Lung (tissue), 12 donors: ENCODE results near the gene ACACB. TPM values are rescaled to one million over a fixed set of nuclear protein-coding genes. Genes with fewer than 3 reads are reported as not detected.

ENCODE experiments used
- ATAC-seq: fragments of 200-7000 bp; cut with Tn5 transposase; one replicate; pipeline ENCODE4 v1.9.1; 2020; ENCODE audit warnings: moderate number of reproducible peaks; ENCODE audit not compliant: insufficient read depth, low FRiP score
- DNase-seq, 3 donors: peaks; one replicate each; pipeline ENCODE4 v3.0.0-alpha.2; 2013 to 2017
- H3K27ac ChIP-seq, 2 donors: one replicate each; pipeline ENCODE4 v1.5.1; 2013; ENCODE audit warnings: mild to moderate bottlenecking in 2 of 2, moderate library complexity in 2 of 2, control low read depth in 1 of 2, inconsistent platforms in 1 of 2, low read depth in 1 of 2, low read length in 1 of 2
- H3K27me3 ChIP-seq, 3 donors: one replicate each; pipeline ENCODE4 v1.5.1; 2013; ENCODE audit warnings: low read length in 2 of 3; ENCODE audit not compliant: control insufficient read depth in 3 of 3, insufficient read depth in 3 of 3
- H3K36me3 ChIP-seq, 4 donors: one replicate each; pipeline ENCODE4 v1.5.1; 2013; ENCODE audit warnings: low read length in 4 of 4, mild to moderate bottlenecking in 1 of 4, moderate library complexity in 1 of 4; ENCODE audit not compliant: control insufficient read depth in 4 of 4, insufficient read depth in 4 of 4
- H3K4me1 ChIP-seq, 5 donors: one replicate each; pipeline ENCODE4 v1.5.1; 2013; ENCODE audit warnings: low read length in 5 of 5, mild to moderate bottlenecking in 2 of 5, moderate library complexity in 1 of 5; ENCODE audit not compliant: control insufficient read depth in 5 of 5, insufficient read depth in 5 of 5
- H3K4me3 ChIP-seq: one replicate; pipeline ENCODE4 v1.5.1; 2013; ENCODE audit warnings: mild to moderate bottlenecking, control low read depth, moderate library complexity
- H3K9ac ChIP-seq, 2 donors: one replicate each; pipeline ENCODE4 v1.5.1; 2013; ENCODE audit warnings: low read length in 2 of 2, control low read depth in 1 of 2; ENCODE audit not compliant: insufficient read depth in 1 of 2
- H3K9me3 ChIP-seq, 4 donors: one replicate each; pipeline ENCODE4 v1.5.1; 2013; ENCODE audit warnings: low read length in 3 of 4, mild to moderate bottlenecking in 1 of 4, moderate library complexity in 1 of 4; ENCODE audit not compliant: control insufficient read depth in 4 of 4, insufficient read depth in 3 of 4
- WGBS, 2 donors: extraction: QIAGEN DNeasy Blood & Tissue Kit; methylation state at CpG; one replicate each; pipeline ENCODE4 v1.1.7; 2013; 5-methylcytosine and 5-hydroxymethylcytosine counted together
- polyA plus RNA-seq, 2 donors: library from polyadenylated mRNA; stranded (reverse); fragments of 200-250 nt; gene quantifications; one replicate each; pipeline ENCODE4 v1.2.1, GENCODE V29; 2013
- total RNA-seq, 2 donors: library from RNA; depleted of rRNA in 1 of 2; stranded (reverse); fragments of >200 nt in 1 of 2; gene quantifications; one replicate each; pipeline ENCODE4 v1.2.1, GENCODE V29; 2014 to 2021
- TF ChIP-seq, protein P1 (sequence below): IDR thresholded peaks from 2 replicates; pipeline ENCODE4 v1.5.1; 2012; ENCODE audit warnings: mild to moderate bottlenecking; ENCODE audit errors: control extremely low read depth, extremely low read depth
- donor health status: control.
- donor health status: control.
- donor health status: Bipolar disorder and iron deficiency.
- donor health status: healthy.
- donor health status: DM: yes; HTN: yes; CAD: no.

ACACB gene
- total and polyA plus RNA-seq, 4 donors = 2.9 to 24.5 (median 18.2) TPM

DNA sequence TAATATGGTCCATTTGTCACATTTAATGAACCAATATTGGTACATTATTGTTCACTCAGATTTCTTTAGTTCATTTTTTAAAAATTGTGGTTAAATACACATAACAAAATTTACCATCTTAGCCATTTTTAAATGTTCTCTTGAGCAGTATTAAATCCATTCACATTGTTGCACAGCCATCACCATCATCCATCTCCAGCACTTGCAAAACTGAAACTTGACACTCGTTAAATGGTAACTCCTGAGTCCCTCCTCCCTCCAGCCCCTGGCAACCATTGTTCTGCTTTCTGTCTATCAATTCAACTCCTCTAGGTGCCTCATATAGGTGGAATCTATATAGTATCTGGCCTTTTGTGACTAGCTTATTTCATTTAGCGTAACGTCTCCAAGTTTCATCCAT, 86.4 kb downstream of the ACACB start:
- TF ChIP-seq, protein P1, sequence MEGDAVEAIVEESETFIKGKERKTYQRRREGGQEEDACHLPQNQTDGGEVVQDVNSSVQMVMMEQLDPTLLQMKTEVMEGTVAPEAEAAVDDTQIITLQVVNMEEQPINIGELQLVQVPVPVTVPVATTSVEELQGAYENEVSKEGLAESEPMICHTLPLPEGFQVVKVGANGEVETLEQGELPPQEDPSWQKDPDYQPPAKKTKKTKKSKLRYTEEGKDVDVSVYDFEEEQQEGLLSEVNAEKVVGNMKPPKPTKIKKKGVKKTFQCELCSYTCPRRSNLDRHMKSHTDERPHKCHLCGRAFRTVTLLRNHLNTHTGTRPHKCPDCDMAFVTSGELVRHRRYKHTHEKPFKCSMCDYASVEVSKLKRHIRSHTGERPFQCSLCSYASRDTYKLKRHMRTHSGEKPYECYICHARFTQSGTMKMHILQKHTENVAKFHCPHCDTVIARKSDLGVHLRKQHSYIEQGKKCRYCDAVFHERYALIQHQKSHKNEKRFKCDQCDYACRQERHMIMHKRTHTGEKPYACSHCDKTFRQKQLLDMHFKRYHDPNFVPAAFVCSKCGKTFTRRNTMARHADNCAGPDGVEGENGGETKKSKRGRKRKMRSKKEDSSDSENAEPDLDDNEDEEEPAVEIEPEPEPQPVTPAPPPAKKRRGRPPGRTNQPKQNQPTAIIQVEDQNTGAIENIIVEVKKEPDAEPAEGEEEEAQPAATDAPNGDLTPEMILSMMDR = no peak
- no peaks in the 10 kb centered on the region for H3K9me3 ChIP-seq
- peaks cover 9 to 34% (median 33%) of the 10 kb centered on the region in 4 donors for H3K36me3 ChIP-seq
- no peak overlapping the region for H3K27ac ChIP-seq
- WGBS, 2 donors = 92 to 95% methylated on average over 3 of the region's 3 CpGs
- no peak overlapping the region for H3K4me3 ChIP-seq
- ATAC-seq = no peak
- no peaks in the 10 kb centered on the region for H3K4me1 ChIP-seq
- H3K9ac ChIP-seq = no peak overlapping the region
- no peak for DNase-seq
- H3K27me3 ChIP-seq = no peaks in the 10 kb centered on the region

DNA sequence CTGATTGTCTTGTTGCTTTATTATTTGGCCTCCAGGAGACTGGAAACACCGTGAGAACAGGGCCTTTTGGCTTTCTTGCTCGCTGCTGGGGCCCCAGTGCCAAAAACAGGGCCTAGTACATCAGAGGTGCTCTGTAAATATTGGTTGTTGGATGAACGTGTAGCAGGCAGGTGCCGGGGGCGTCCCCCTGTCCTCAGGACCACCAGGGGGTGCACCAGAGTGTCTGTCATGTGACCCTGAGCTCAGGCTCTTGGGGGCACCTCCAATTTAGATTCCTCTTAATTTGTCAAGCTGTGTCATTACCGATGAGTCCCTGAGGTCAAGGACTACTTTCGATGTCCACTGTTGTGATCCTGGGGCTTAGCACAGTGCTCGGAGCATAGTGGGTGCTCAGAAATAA, 87.1 kb downstream of the ACACB start:
- no peaks in the 10 kb centered on the region for H3K9me3 ChIP-seq
- WGBS, 2 donors = 87 to 90% methylated on average over 8 of the region's 8 CpGs
- H3K27me3 ChIP-seq = no peaks in the 10 kb centered on the region
- H3K9ac ChIP-seq = no peak overlapping the region
- H3K36me3 ChIP-seq = peaks cover 9 to 41% (median 37%) of the 10 kb centered on the region in 4 donors
- DNase-seq = no peak
- no peak for ATAC-seq
- H3K4me1 ChIP-seq = no peaks in the 10 kb centered on the region
- H3K4me3 ChIP-seq = no peak overlapping the region
- TF ChIP-seq, protein P1 = no peak
- H3K27ac ChIP-seq = no peak overlapping the region

DNA sequence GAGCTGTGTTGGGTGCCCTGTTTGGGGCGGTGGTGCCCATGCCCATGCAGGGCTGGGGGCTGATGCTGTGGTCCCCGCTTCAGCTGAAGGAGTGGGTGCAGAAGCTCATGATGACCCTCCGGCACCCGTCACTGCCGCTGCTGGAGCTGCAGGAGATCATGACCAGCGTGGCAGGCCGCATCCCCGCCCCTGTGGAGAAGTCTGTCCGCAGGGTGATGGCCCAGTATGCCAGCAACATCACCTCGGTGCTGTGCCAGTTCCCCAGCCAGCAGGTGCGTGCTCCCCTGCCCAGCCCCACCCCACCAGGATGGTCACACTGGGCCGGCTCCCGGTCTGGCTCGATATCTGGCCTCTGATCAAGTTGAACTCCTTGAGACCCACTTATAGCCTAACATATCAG, 92.7 kb downstream of the ACACB start:
- no peak overlapping the region for H3K4me3 ChIP-seq
- no peaks in the 10 kb centered on the region for H3K4me1 ChIP-seq
- H3K36me3 ChIP-seq = peaks cover 0 to 36% (median 27%) of the 10 kb centered on the region in 4 donors
- ATAC-seq (no peak), DNase-seq (no peak)
- H3K27ac ChIP-seq = no peak overlapping the region
- TF ChIP-seq, protein P1 = no peak
- WGBS, 2 donors = 94 to 96% methylated on average over 14 of the region's 14 CpGs
- H3K27me3 ChIP-seq = no peaks in the 10 kb centered on the region
- no peaks in the 10 kb centered on the region for H3K9me3 ChIP-seq
- H3K9ac ChIP-seq = no peak overlapping the region

DNA sequence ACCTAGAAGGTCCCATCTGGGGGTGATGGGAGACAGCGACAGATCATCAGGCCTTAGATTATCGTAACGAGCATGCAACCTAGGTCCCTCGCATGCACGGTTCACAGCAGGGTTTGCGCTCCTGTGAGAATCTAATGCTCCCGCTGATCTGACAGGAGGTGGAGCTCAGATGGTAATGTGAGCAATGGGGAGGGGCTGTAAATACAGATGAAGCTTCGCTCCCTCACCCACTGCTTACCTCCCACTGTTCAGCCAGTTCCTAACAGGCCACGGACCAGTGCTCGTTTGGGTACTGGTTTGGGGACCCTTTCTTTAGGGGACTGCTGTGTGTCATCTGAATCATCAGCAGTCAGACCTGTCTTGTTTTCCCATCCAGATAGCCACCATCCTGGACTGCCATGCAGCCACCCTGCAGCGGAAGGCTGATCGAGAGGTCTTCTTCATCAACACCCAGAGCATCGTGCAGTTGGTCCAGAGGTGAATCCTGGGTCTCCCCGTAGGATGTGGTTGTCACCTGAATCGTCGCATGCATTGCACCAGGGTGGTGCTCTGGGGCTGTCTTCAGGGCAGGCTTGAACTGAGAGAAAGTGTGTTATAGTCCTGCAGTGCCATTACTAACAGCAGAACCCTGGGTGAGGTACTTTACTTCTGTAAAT, 96.2 kb downstream of the ACACB start:
- peaks cover 9 to 29% (median 19%) of the 10 kb centered on the region in 4 donors for H3K36me3 ChIP-seq
- H3K4me1 ChIP-seq = no peaks in the 10 kb centered on the region
- no peak for DNase-seq

More for the DNA sequence above, 96.2 kb downstream of the ACACB start:
- no peaks in the 10 kb centered on the region for H3K27me3 ChIP-seq
- H3K27ac ChIP-seq = no peak overlapping the region
- TF ChIP-seq, protein P1 = no peak
- H3K9ac ChIP-seq = no peak overlapping the region
- no peak for ATAC-seq
- H3K4me3 ChIP-seq = no peak overlapping the region
- no peaks in the 10 kb centered on the region for H3K9me3 ChIP-seq
- WGBS, 2 donors = 96 to 99% methylated on average over 16 of the region's 16 CpGs
